WTC11 (cell line): ENCODE measurements around the gene BASP1. TPM values are rescaled to one million over a fixed set of nuclear protein-coding genes. Genes with fewer than 3 reads are reported as not detected.

Source experiments
- ATAC-seq: fragments of 200-7000 bp; cut with Tn5 transposase; 2 replicates; pipeline ENCODE4 v1.10.0; 2021; ENCODE audit warnings: mild to moderate bottlenecking, moderate library complexity
- CTCF ChIA-PET: fragments of 300-600 bp; sonication (Branson Sonifier 250); formaldehyde crosslinking; loops from one replicate; lab custom pipeline; 2021; ENCODE audit warnings: antibody characterized with exemption; lab: Charles Lee
- POLR2A ChIA-PET: fragments of 350-600 bp; sonication (Branson Sonifier 250); formaldehyde crosslinking; loops from one replicate; lab custom pipeline; 2021; ENCODE audit warnings: antibody characterized with exemption; lab: Charles Lee
- DNase-seq: peaks from one replicate; pipeline ENCODE4 v3.0.0; 2021; ENCODE audit warnings: low spot score
- H3K27ac Mint-ChIP-seq: 2 replicates; pipeline ENCODE4 v1.8.0; 2021; ENCODE audit warnings: mixed read lengths
- H3K27me3 Mint-ChIP-seq: 2 replicates; pipeline ENCODE4 v1.8.0; 2021; ENCODE audit warnings: low read depth, mild to moderate bottlenecking, moderate library complexity, mixed read lengths
- H3K36me3 Mint-ChIP-seq: 2 replicates; pipeline ENCODE4 v1.8.0; 2021; ENCODE audit warnings: mixed read lengths
- H3K4me1 Mint-ChIP-seq: 2 replicates; pipeline ENCODE4 v1.8.0; 2022; ENCODE audit warnings: mixed read lengths
- H3K4me3 Mint-ChIP-seq: 2 replicates; pipeline ENCODE4 v1.8.0; 2021; ENCODE audit warnings: mild to moderate bottlenecking, moderate library complexity, mixed read lengths
- H3K9me3 Mint-ChIP-seq: 2 replicates; pipeline ENCODE4 v1.8.0; 2021; ENCODE audit warnings: mixed read lengths
- AFF4 ChIP-seq: sonication (generic); formaldehyde crosslinking; IDR thresholded peaks from 2 replicates; pipeline ENCODE4 v1.8.1; 2023; ENCODE audit warnings: mild to moderate bottlenecking, missing genetic modification reagents, borderline replicate concordance
- ATF1 ChIP-seq: sonication (generic); formaldehyde crosslinking; IDR thresholded peaks from 2 replicates; pipeline ENCODE4 v1.8.1; 2023; ENCODE audit warnings: mild to moderate bottlenecking, moderate library complexity, missing genetic modification reagents
- EMX1 ChIP-seq: fragments of 250-450 bp; sonication (Bioruptor Pico); IDR thresholded peaks from 2 replicates; pipeline ENCODE4 v1.8.0; 2021; ENCODE audit warnings: mild to moderate bottlenecking
- ESRRA ChIP-seq: sonication (generic); formaldehyde crosslinking; IDR thresholded peaks from 2 replicates; pipeline ENCODE4 v1.8.1; 2022; ENCODE audit warnings: mild to moderate bottlenecking, missing genetic modification reagents, borderline replicate concordance
- FOXJ3 ChIP-seq: sonication (generic); formaldehyde crosslinking; IDR thresholded peaks from 2 replicates; pipeline ENCODE4 v1.9.0; 2021; ENCODE audit warnings: missing genetic modification reagents, mild to moderate bottlenecking, borderline replicate concordance
- FOXP1 ChIP-seq: sonication (generic); formaldehyde crosslinking; IDR thresholded peaks from 2 replicates; pipeline ENCODE4 v1.8.0; 2022; ENCODE audit warnings: missing genetic modification reagents, mild to moderate bottlenecking, moderate library complexity, borderline replicate concordance
- GTF2I ChIP-seq: fragments of 250-450 bp; sonication (Bioruptor Pico); conservative IDR thresholded peaks from 2 replicates; pipeline ENCODE4 v1.4.0; 2021; ENCODE audit warnings: mild to moderate bottlenecking
- HMGXB4 ChIP-seq: sonication (generic); formaldehyde crosslinking; IDR thresholded peaks from 2 replicates; pipeline ENCODE4 v1.8.1; 2023; ENCODE audit warnings: mild to moderate bottlenecking, moderate library complexity, missing genetic modification reagents
- NFYB ChIP-seq: sonication (generic); formaldehyde crosslinking; conservative IDR thresholded peaks from 2 replicates; pipeline ENCODE4 v1.8.0; 2022; ENCODE audit warnings: low read depth, missing genetic modification reagents
- RORB ChIP-seq: fragments of 250-450 bp; sonication (Bioruptor Pico); IDR thresholded peaks from 2 replicates; pipeline ENCODE4 v1.9.0; 2021; ENCODE audit warnings: mild to moderate bottlenecking
- SMAD4 ChIP-seq: sonication (generic); formaldehyde crosslinking; IDR thresholded peaks from 2 replicates; pipeline ENCODE4 v1.8.0; 2022; ENCODE audit warnings: mild to moderate bottlenecking, missing genetic modification reagents
- SP1 ChIP-seq: sonication (generic); formaldehyde crosslinking; conservative IDR thresholded peaks from 2 replicates; pipeline ENCODE4 v1.8.1; 2022; ENCODE audit warnings: missing genetic modification reagents
- TCF7 ChIP-seq: sonication (generic); formaldehyde crosslinking; IDR thresholded peaks from 2 replicates; pipeline ENCODE4 v1.8.0; 2022; ENCODE audit warnings: mild to moderate bottlenecking, low read depth, missing genetic modification reagents, moderate library complexity
- TEAD4 ChIP-seq: sonication (generic); formaldehyde crosslinking; IDR thresholded peaks from 2 replicates; pipeline ENCODE4 v1.8.0; 2022; ENCODE audit warnings: mild to moderate bottlenecking, missing genetic modification reagents
- ZNF263 ChIP-seq: sonication (generic); formaldehyde crosslinking; IDR thresholded peaks from 2 replicates; pipeline ENCODE4 v1.8.1; 2022; ENCODE audit warnings: low read depth, mild to moderate bottlenecking, moderate library complexity, missing genetic modification reagents
- ZNF423 ChIP-seq: fragments of 250-450 bp; sonication (Bioruptor Pico); IDR thresholded peaks from 2 replicates; pipeline ENCODE4 v2.1.2; 2022; ENCODE audit warnings: mild to moderate bottlenecking, moderate library complexity
- ZNF671 ChIP-seq: fragments of 250-450 bp; sonication (Bioruptor Pico); IDR thresholded peaks from 2 replicates; pipeline ENCODE4 v1.8.0; 2021; ENCODE audit warnings: mild to moderate bottlenecking
- total RNA-seq: library from RNA; stranded (reverse); gene quantifications from 3 replicates; pipeline ENCODE4 v1.2.3, GENCODE V29; 2021
- TF ChIP-seq, protein P1 (sequence below): sonication (generic); formaldehyde crosslinking; conservative IDR thresholded peaks from 2 replicates; pipeline ENCODE4 v1.8.1; 2022; ENCODE audit warnings: mild to moderate bottlenecking, missing genetic modification reagents
- TF ChIP-seq, protein P2 (sequence below): sonication (generic); formaldehyde crosslinking; IDR thresholded peaks from 2 replicates; pipeline ENCODE4 v1.8.1; 2022; ENCODE audit warnings: low read depth, mild to moderate bottlenecking, moderate library complexity, missing genetic modification reagents, borderline replicate concordance
- TF ChIP-seq, protein P3 (sequence below): sonication (generic); formaldehyde crosslinking; IDR thresholded peaks from 2 replicates; pipeline ENCODE4 v1.8.1; 2022; ENCODE audit warnings: mild to moderate bottlenecking, moderate library complexity, missing genetic modification reagents
- TF ChIP-seq, protein P4 (sequence below): fragments of 250-450 bp; sonication (Bioruptor Pico); IDR thresholded peaks from 2 replicates; pipeline ENCODE4 v1.9.0; 2021; ENCODE audit warnings: mild to moderate bottlenecking
- TF ChIP-seq, protein P5 (sequence below): sonication (generic); formaldehyde crosslinking; IDR thresholded peaks from 2 replicates; pipeline ENCODE4 v1.8.0; 2022; ENCODE audit warnings: mild to moderate bottlenecking, missing genetic modification reagents

The BASP1 gene
- total RNA-seq, 1 experiment from 2014 or later, result 108 TPM

DNA sequence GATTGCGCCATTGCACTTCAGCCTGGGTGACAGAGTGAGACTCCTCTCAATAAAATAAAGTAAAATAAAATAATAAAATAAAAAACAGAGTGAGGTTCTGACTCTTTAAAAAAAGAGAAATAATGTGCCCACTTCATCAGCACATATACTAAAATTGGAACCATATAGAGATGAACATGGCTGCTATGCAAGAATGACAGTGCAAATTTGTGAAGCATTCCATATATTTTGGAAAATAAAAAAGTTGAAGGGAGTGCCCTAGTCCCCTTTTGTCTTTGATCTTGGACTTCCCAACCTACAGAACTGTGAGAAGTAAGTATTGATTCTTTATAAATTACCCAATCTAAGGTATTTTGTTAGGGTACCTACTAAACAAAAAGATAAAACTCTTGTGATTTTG lies 23.1 kb downstream of the BASP1 start:
- ATAC-seq (no peak), DNase-seq (no peak)
- ChIA-PET POLR2A (no interaction called here), CTCF (interaction anchor here (0.8 kb wide), 1 partner anchor 24 kb away, joined by 3 read pairs; no protein-coding TSS in a partner anchor)
- TF ChIP-seq, protein P1, sequence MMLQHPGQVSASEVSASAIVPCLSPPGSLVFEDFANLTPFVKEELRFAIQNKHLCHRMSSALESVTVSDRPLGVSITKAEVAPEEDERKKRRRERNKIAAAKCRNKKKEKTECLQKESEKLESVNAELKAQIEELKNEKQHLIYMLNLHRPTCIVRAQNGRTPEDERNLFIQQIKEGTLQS (CRISPR knock-in tag), result no peak
- TF ChIP-seq, protein P2, sequence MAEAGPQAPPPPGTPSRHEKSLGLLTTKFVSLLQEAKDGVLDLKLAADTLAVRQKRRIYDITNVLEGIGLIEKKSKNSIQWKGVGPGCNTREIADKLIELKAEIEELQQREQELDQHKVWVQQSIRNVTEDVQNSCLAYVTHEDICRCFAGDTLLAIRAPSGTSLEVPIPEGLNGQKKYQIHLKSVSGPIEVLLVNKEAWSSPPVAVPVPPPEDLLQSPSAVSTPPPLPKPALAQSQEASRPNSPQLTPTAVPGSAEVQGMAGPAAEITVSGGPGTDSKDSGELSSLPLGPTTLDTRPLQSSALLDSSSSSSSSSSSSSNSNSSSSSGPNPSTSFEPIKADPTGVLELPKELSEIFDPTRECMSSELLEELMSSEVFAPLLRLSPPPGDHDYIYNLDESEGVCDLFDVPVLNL (CRISPR knock-in tag), result no peak
- TF ChIP-seq SP1 (CRISPR knock-in tag) (no peak), FOXP1 (CRISPR knock-in tag) (no peak), ZNF263 (CRISPR knock-in tag) (no peak), HMGXB4 (no peak), GTF2I (CRISPR knock-in tag) (no peak), FOXJ3 (CRISPR knock-in tag) (no peak), TEAD4 (CRISPR knock-in tag) (no peak)
- TF ChIP-seq, protein P3, sequence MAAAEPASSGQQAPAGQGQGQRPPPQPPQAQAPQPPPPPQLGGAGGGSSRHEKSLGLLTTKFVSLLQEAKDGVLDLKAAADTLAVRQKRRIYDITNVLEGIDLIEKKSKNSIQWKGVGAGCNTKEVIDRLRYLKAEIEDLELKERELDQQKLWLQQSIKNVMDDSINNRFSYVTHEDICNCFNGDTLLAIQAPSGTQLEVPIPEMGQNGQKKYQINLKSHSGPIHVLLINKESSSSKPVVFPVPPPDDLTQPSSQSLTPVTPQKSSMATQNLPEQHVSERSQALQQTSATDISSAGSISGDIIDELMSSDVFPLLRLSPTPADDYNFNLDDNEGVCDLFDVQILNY (CRISPR knock-in tag), result no peak
- Mint-ChIP-seq H3K4me3 (no peak overlapping the region), H3K27ac (no peak overlapping the region), H3K36me3 (peaks cover 14% of the 10 kb centered on the region), H3K4me1 (peaks cover 38% of the 10 kb centered on the region), H3K9me3 (no peaks in the 10 kb centered on the region), H3K27me3 (no peaks in the 10 kb centered on the region)

GRCh38 chr5:17241635-17242034 lies 24.2 kb downstream of the BASP1 start:
- Mint-ChIP-seq H3K4me1 (peaks cover 42% of the 10 kb centered on the region), H3K27ac (peak overlapping the region; percentile 26), H3K27me3 (no peaks in the 10 kb centered on the region), H3K9me3 (no peaks in the 10 kb centered on the region), H3K36me3 (peaks cover 6% of the 10 kb centered on the region), H3K4me3 (no peak overlapping the region)
- ChIA-PET CTCF (interaction anchor here (0.7 kb wide), 1 partner anchor 27 kb away, joined by 4 read pairs; no protein-coding TSS in a partner anchor), POLR2A (no interaction called here)
- ATAC-seq, result no peak
- no peak for TF ChIP-seq EMX1 (CRISPR knock-in tag)
- TF ChIP-seq AFF4, result no peak
- no peak for TF ChIP-seq ATF1
- TF ChIP-seq, protein P4, sequence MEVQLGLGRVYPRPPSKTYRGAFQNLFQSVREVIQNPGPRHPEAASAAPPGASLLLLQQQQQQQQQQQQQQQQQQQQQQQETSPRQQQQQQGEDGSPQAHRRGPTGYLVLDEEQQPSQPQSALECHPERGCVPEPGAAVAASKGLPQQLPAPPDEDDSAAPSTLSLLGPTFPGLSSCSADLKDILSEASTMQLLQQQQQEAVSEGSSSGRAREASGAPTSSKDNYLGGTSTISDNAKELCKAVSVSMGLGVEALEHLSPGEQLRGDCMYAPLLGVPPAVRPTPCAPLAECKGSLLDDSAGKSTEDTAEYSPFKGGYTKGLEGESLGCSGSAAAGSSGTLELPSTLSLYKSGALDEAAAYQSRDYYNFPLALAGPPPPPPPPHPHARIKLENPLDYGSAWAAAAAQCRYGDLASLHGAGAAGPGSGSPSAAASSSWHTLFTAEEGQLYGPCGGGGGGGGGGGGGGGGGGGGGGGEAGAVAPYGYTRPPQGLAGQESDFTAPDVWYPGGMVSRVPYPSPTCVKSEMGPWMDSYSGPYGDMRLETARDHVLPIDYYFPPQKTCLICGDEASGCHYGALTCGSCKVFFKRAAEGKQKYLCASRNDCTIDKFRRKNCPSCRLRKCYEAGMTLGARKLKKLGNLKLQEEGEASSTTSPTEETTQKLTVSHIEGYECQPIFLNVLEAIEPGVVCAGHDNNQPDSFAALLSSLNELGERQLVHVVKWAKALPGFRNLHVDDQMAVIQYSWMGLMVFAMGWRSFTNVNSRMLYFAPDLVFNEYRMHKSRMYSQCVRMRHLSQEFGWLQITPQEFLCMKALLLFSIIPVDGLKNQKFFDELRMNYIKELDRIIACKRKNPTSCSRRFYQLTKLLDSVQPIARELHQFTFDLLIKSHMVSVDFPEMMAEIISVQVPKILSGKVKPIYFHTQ (CRISPR knock-in tag), result no peak
- no peak for TF ChIP-seq RORB (CRISPR knock-in tag)
- no peak for TF ChIP-seq HMGXB4
- no peak for TF ChIP-seq ZNF671
- no peak for TF ChIP-seq ESRRA (CRISPR knock-in tag)
- no peak for TF ChIP-seq ZNF263 (CRISPR knock-in tag)
- TF ChIP-seq, protein P5, sequence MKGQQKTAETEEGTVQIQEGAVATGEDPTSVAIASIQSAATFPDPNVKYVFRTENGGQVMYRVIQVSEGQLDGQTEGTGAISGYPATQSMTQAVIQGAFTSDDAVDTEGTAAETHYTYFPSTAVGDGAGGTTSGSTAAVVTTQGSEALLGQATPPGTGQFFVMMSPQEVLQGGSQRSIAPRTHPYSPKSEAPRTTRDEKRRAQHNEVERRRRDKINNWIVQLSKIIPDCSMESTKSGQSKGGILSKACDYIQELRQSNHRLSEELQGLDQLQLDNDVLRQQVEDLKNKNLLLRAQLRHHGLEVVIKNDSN (CRISPR knock-in tag), result no peak
- TF ChIP-seq NFYB (CRISPR knock-in tag), result no peak
- TF ChIP-seq ZNF423 (CRISPR knock-in tag), result no peak
- no peak for TF ChIP-seq TCF7
- no peak for TF ChIP-seq SMAD4 (CRISPR knock-in tag)
- no peak for TF ChIP-seq SP1 (CRISPR knock-in tag)
- DNase-seq, result no peak
